ENCODE measurements around the gene CENPW. TPM values are rescaled to one million over a fixed set of nuclear protein-coding genes. Genes with fewer than 3 reads are reported as not detected.

Gene CENPW
- total and polyA plus RNA-seq, 2 of the 4 experiments (the other 2 are of a cell fraction): 8.2 to 19.3 TPM

GRCh38 chr6:126308362-126308761 lies 31.6 kb upstream of the CENPW start:
- DNase-seq (no peak), ATAC-seq (ENCODE audit: low read depth) (no peak)
- Histone ChIP-seq H3K4me3 (ENCODE audit: insufficient read depth, low read depth, low read length) (no peak overlapping the region), H2BK5ac (ENCODE audit: low read depth, low read length, poor library complexity, severe bottlenecking) (no peak overlapping the region), H4K8ac (ENCODE audit: low read depth in 2 of 2, low read length in 2 of 2) (no peak overlapping the region), H2BK120ac (ENCODE audit: low read depth, low read length) (no peak overlapping the region), H3K56ac (ENCODE audit: extremely low read depth, insufficient read depth, low read length) (no peak overlapping the region), H3K27me3 (ENCODE audit: control insufficient read depth, insufficient read depth, low read length) (no peaks in the 10 kb centered on the region), H3K79me1 (ENCODE audit: low read depth in 1 of 2, low read length in 2 of 2) (no peaks in the 10 kb centered on the region), H4K20me1 (ENCODE audit: insufficient read depth, low read length) (no peaks in the 10 kb centered on the region), H2BK20ac (ENCODE audit: low read depth, low read length) (no peak overlapping the region), H3K4ac (ENCODE audit: low read depth, low read length) (no peak overlapping the region), H3K18ac (ENCODE audit: low read depth, low read length) (no peak overlapping the region), H2AK9ac (replicated peaks; ENCODE audit: low read depth, low read length, poor library complexity) (no peak overlapping the region), H3K27ac (ENCODE audit: insufficient read depth, low read length) (no peak overlapping the region), H2AFZ (replicated peaks; ENCODE audit: low read length, poor library complexity) (no peak overlapping the region), H3K4me1 (ENCODE audit: control insufficient read depth, insufficient read depth, low read length) (no peaks in the 10 kb centered on the region), H3K4me2 (ENCODE audit: low read depth, low read length) (no peak overlapping the region), H4K91ac (ENCODE audit: insufficient read depth, low read depth, low read length) (no peak overlapping the region), H3K9me3 (ENCODE audit: control insufficient read depth, insufficient read depth, low read length) (no peaks in the 10 kb centered on the region), H2BK15ac (ENCODE audit: low read depth, low read length) (no peak overlapping the region), H3K14ac (replicated peaks; ENCODE audit: low read depth, low read length) (no peak overlapping the region), H4K5ac (ENCODE audit: low read depth, low read length) (no peak overlapping the region), H2AK5ac (ENCODE audit: low read depth, low read length) (no peak overlapping the region), H3K9me1 (ENCODE audit: insufficient read depth, low read length) (no peaks in the 10 kb centered on the region), H3K23ac (ENCODE audit: low read depth, low read length) (no peak overlapping the region), H3K9ac (ENCODE audit: low read depth, low read length) (no peak overlapping the region), H3K36me3 (ENCODE audit: control insufficient read depth, insufficient read depth, low read length) (no peaks in the 10 kb centered on the region)
- intact Hi-C loops (cut with micrococcal nuclease) (no loop called here), dilution Hi-C loops (cut with HindIII; ENCODE audit: low sequenced_read_pairs, unreplicated experiment) (no loop called here), in situ Hi-C loops (cut with MboI; ENCODE audit: low sequenced_read_pairs) (no loop called here)
- WGBS, 2 experiments (ENCODE audit: extremely low coverage in 2 of 2, insufficient read length in 1 of 2): no CpG with 5 or more reads among the region's 3 CpGs
- no TSS peak for BruUV-seq (replicated peaks)
- POLR2A ChIA-PET (ENCODE audit: unreplicated experiment): interaction anchor here (0.6 kb wide), 1 partner anchor 955 kb away, joined by 7 read pairs; no protein-coding TSS in a partner anchor
- TF ChIP-seq CEBPB (IDR thresholded peaks at IDR 0.05; ENCODE audit: low read depth, low read length) (peak; percentile 47; the same call in 1 of the 2 replicates), RFX5 (IDR thresholded peaks at IDR 0.05; ENCODE audit: low read depth, low read length) (no peak)
- CTCF ChIA-PET: interaction anchor here (0.5 kb wide), 1 partner anchor 312 kb away, joined by 5 read pairs; no protein-coding TSS in a partner anchor

Measured in IMR-90 (cell line).